Tibial nerve (tissue), 4 donors: ENCODE results near the gene ARHGEF9. TPM values are rescaled to one million over a fixed set of nuclear protein-coding genes. Genes with fewer than 3 reads are reported as not detected.

Source experiments
- DNase-seq, 2 donors: peaks; one replicate each; pipeline ENCODE4 v3.0.0-alpha.2; 2019; ENCODE audit warnings: low spot score in 2 of 2
- H3K27ac ChIP-seq, 4 donors: fragments of 200-600 bp; sonication (generic) in 3 of 4; one replicate each; pipeline ENCODE4 v1.5.1; 2017 to 2019; ENCODE audit warnings: mild to moderate bottlenecking in 1 of 4
- H3K27me3 ChIP-seq, 2 donors: fragments of 200-600 bp; sonication (generic) in 1 of 2; one replicate each; pipeline versions ENCODE4 v1.5.1 to v1.6.0; 2017 to 2019
- H3K36me3 ChIP-seq, 3 donors: fragments of 200-600 bp; sonication (generic); one replicate each; pipeline ENCODE4 v1.5.1; 2018 to 2019
- H3K4me1 ChIP-seq, 4 donors: fragments of 200-600 bp; sonication (generic) in 3 of 4; one replicate each; pipeline ENCODE4 v1.5.1; 2017 to 2019
- H3K4me3 ChIP-seq, 4 donors: fragments of 200-600 bp; sonication (generic) in 3 of 4; one replicate each; pipeline ENCODE4 v1.5.1; 2017 to 2019; ENCODE audit warnings: mild to moderate bottlenecking in 1 of 4, moderate library complexity in 1 of 4
- H3K9me3 ChIP-seq, 4 donors: fragments of 200-600 bp; sonication (generic) in 3 of 4; one replicate each; pipeline ENCODE4 v1.5.1; 2017 to 2019
- CTCF ChIP-seq, 5 experiments: fragments of 200-600 bp in 3 of 5; fragments of 450-650 bp in 2 of 5; sonication (generic) in 3 of 5; IDR thresholded peaks; one replicate each; pipeline ENCODE4 v1.5.1; 2016 to 2019; ENCODE audit warnings: antibody characterized with exemption in 5 of 5, mild to moderate bottlenecking in 3 of 5, moderate library complexity in 2 of 5
- EP300 ChIP-seq, 2 donors: sonication (generic); formaldehyde crosslinking; IDR thresholded peaks; one replicate each; pipeline ENCODE4 v1.6.1; 2017; ENCODE audit warnings: antibody characterized with exemption in 2 of 2, mild to moderate bottlenecking in 1 of 2
- POLR2A ChIP-seq, 2 donors: fragments of 450-650 bp; IDR thresholded peaks; one replicate each; pipeline ENCODE4 v1.6.1; 2017; ENCODE audit warnings: antibody characterized with exemption in 2 of 2, mild to moderate bottlenecking in 2 of 2, moderate library complexity in 2 of 2
- WGBS, 2 donors: methylation state at CpG; one replicate each; pipeline ENCODE4 v1.1.5; 2018; 5-methylcytosine and 5-hydroxymethylcytosine counted together
- total RNA-seq, 4 donors: library from RNA; depleted of rRNA; stranded (reverse); fragments of >200 nt; gene quantifications; one replicate each; pipeline ENCODE4 v1.1.0, GENCODE V29; 2016

ARHGEF9 gene
- total RNA-seq, 4 donors from 2014 or later: 19.5 to 32.7 (median 25.9) TPM

GRCh38 chrX:63719633-63720032, 65.4 kb downstream of the ARHGEF9 start:
- H3K4me1 ChIP-seq: no peaks in the 10 kb centered on the region
- H3K27ac ChIP-seq: no peak overlapping the region
- H3K36me3 ChIP-seq: no peaks in the 10 kb centered on the region
- DNase-seq: no peak
- H3K27me3 ChIP-seq: no peaks in the 10 kb centered on the region
- no peaks in the 10 kb centered on the region for H3K9me3 ChIP-seq
- no peak overlapping the region for H3K4me3 ChIP-seq
- no peak for TF ChIP-seq POLR2A (IDR thresholded peaks at IDR 0.05)
- TF ChIP-seq EP300 (IDR thresholded peaks at IDR 0.05): no peak
- TF ChIP-seq CTCF (IDR thresholded peaks at IDR 0.05): no peak

GRCh38 chrX:63718010-63718694, 66.9 kb downstream of the ARHGEF9 start:
- Histone ChIP-seq H3K4me1 (no peaks in the 10 kb centered on the region), H3K27me3 (no peaks in the 10 kb centered on the region), H3K36me3 (no peaks in the 10 kb centered on the region), H3K9me3 (no peaks in the 10 kb centered on the region), H3K27ac (no peak overlapping the region), H3K4me3 (no peak overlapping the region)
- no peak for DNase-seq
- WGBS, 2 donors: 68 to 100% methylated on average over 2 of the region's 2 CpGs
- TF ChIP-seq POLR2A (IDR thresholded peaks at IDR 0.05) (no peak), EP300 (IDR thresholded peaks at IDR 0.05) (no peak), CTCF (IDR thresholded peaks at IDR 0.05) (no peak)

- H3K4me1 ChIP-seq: no peaks in the 10 kb centered on the region
- DNase-seq: no peak
- no peak overlapping the region for H3K4me3 ChIP-seq
- H3K27me3 ChIP-seq: no peaks in the 10 kb centered on the region
- TF ChIP-seq CTCF (IDR thresholded peaks at IDR 0.05) (no peak), POLR2A (IDR thresholded peaks at IDR 0.05) (no peak), EP300 (IDR thresholded peaks at IDR 0.05) (no peak)
- WGBS, 2 donors: 19 to 34% methylated on average over 2 of the region's 2 CpGs
- no peak overlapping the region for H3K27ac ChIP-seq
- no peaks in the 10 kb centered on the region for H3K9me3 ChIP-seq
- no peaks in the 10 kb centered on the region for H3K36me3 ChIP-seq
Measured at GRCh38 chrX:63713526-63713925, 71.5 kb downstream of the ARHGEF9 start.

GRCh38 chrX:63708801-63709200, 76.2 kb downstream of the ARHGEF9 start:
- DNase-seq: no peak
- 76 to 78% methylated on average over 2 of the region's 2 CpGs for WGBS, 2 donors
- H3K27ac ChIP-seq: no peak overlapping the region
- H3K4me3 ChIP-seq: no peak overlapping the region
- no peak for TF ChIP-seq POLR2A (IDR thresholded peaks at IDR 0.05)
- no peak for TF ChIP-seq EP300 (IDR thresholded peaks at IDR 0.05)
- TF ChIP-seq CTCF (IDR thresholded peaks at IDR 0.05): no peak
- no peaks in the 10 kb centered on the region for H3K9me3 ChIP-seq
- H3K27me3 ChIP-seq: no peaks in the 10 kb centered on the region
- peaks cover 0 to 26% (median 0%) of the 10 kb centered on the region in 3 donors for H3K36me3 ChIP-seq
- H3K4me1 ChIP-seq: no peaks in the 10 kb centered on the region

- Histone ChIP-seq H3K4me3 (no peak overlapping the region), H3K27ac (no peak overlapping the region), H3K4me1 (no peaks in the 10 kb centered on the region), H3K9me3 (no peaks in the 10 kb centered on the region), H3K36me3 (peaks cover 0 to 68% (median 0%) of the 10 kb centered on the region in 3 donors), H3K27me3 (no peaks in the 10 kb centered on the region)
- 74 to 88% methylated on average over 1 of the region's 1 CpG for WGBS, 2 donors
- TF ChIP-seq EP300 (IDR thresholded peaks at IDR 0.05): no peak
- TF ChIP-seq POLR2A (IDR thresholded peaks at IDR 0.05): no peak
- no peak for TF ChIP-seq CTCF (IDR thresholded peaks at IDR 0.05)
- no peak for DNase-seq
Measured at GRCh38 chrX:63702556-63702955, 82.5 kb downstream of the ARHGEF9 start.
